ENCODE results near the gene MME. TPM values are rescaled to one million over a fixed set of nuclear protein-coding genes. Genes with fewer than 3 reads are reported as not detected.

MME gene
- polyA plus RNA-seq, 1 experiment = 61.7 TPM

- no peak for TF ChIP-seq CTCF (IDR thresholded peaks at IDR 0.05; ENCODE audit: low read depth, low read length)
- no peak for DNase-seq (ENCODE audit: low read depth, low spot score)
- Histone ChIP-seq H3K27me3 (ENCODE audit: control insufficient read depth, insufficient read depth, low read length) (no peaks in the 10 kb centered on the region), H3K9me3 (ENCODE audit: control insufficient read depth, insufficient read depth, low read length) (no peaks in the 10 kb centered on the region), H3K27ac (ENCODE audit: low read depth, low read length) (no peak overlapping the region), H3K4me3 (ENCODE audit: low read depth, low read length) (no peak overlapping the region)
- ChIA-PET POLR2A (no interaction called here), CTCF (no interaction called here)
Measured at GRCh38 chr3:155147588-155147987, 67.5 kb downstream of the MME start.

GRCh38 chr3:155149494-155149893 is 69.4 kb downstream of the MME start:
- no peak for TF ChIP-seq CTCF (IDR thresholded peaks at IDR 0.05; ENCODE audit: low read depth, low read length)
- POLR2A ChIA-PET = no interaction called here
- CTCF ChIA-PET = no interaction called here

GRCh38 chr3:155153242-155154186 is 73.4 kb downstream of the MME start:
- H3K27ac ChIP-seq (ENCODE audit: low read depth, low read length) = no peak overlapping the region
- ChIA-PET POLR2A (no interaction called here), CTCF (interaction anchor here (1.6 kb wide), 1 partner anchor 395 kb away, joined by 5 read pairs; no protein-coding TSS in a partner anchor)
- H3K9me3 ChIP-seq (ENCODE audit: control insufficient read depth, insufficient read depth, low read length) = no peaks in the 10 kb centered on the region
- H3K27me3 ChIP-seq (ENCODE audit: control insufficient read depth, insufficient read depth, low read length) = no peaks in the 10 kb centered on the region
- H3K4me3 ChIP-seq (ENCODE audit: low read depth, low read length) = no peak overlapping the region
- no peak for DNase-seq (ENCODE audit: low read depth, low spot score)
- no peak for TF ChIP-seq CTCF (IDR thresholded peaks at IDR 0.05; ENCODE audit: low read depth, low read length)

More at GRCh38 chr3:155149494-155149893, 69.4 kb downstream of the MME start:
- Histone ChIP-seq H3K27me3 (ENCODE audit: control insufficient read depth, insufficient read depth, low read length) (no peaks in the 10 kb centered on the region), H3K4me3 (ENCODE audit: low read depth, low read length) (no peak overlapping the region), H3K27ac (ENCODE audit: low read depth, low read length) (no peak overlapping the region), H3K9me3 (ENCODE audit: control insufficient read depth, insufficient read depth, low read length) (no peaks in the 10 kb centered on the region)
- DNase-seq (ENCODE audit: low read depth, low spot score) = no peak

DNA sequence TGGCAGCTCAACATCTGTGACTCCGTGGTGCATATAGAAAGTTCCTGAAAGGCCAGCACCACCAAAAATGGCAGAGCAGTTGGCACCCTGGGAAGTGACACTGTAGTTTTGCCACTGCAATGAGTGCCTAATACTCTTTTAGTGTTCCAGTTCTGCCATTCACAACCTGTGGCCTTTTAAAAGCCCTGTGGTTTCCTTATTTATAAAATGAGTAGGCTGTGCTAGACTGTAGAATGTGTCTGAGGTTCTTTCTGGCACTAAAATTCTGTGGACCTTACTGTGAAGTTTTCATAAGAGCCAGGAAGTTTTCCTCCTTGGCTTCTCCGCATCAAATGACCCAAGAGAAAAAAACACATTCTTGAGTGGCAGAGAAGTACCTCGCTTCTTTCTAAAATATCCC is 74.1 kb downstream of the MME start:
- ChIA-PET POLR2A (no interaction called here), CTCF (interaction anchor here (1.6 kb wide), 1 partner anchor 396 kb away, joined by 5 read pairs; no protein-coding TSS in a partner anchor)
- H3K27ac ChIP-seq (ENCODE audit: low read depth, low read length) = no peak overlapping the region
- no peak for DNase-seq (ENCODE audit: low read depth, low spot score)
- H3K4me3 ChIP-seq (ENCODE audit: low read depth, low read length) = no peak overlapping the region
- no peaks in the 10 kb centered on the region for H3K9me3 ChIP-seq (ENCODE audit: control insufficient read depth, insufficient read depth, low read length)
- no peaks in the 10 kb centered on the region for H3K27me3 ChIP-seq (ENCODE audit: control insufficient read depth, insufficient read depth, low read length)
- no peak for TF ChIP-seq CTCF (IDR thresholded peaks at IDR 0.05; ENCODE audit: low read depth, low read length)

GRCh38 chr3:155158346-155159037 is 78.4 kb downstream of the MME start:
- no peak for DNase-seq (ENCODE audit: low read depth, low spot score)
- POLR2A ChIA-PET = no interaction called here
- Histone ChIP-seq H3K4me3 (ENCODE audit: low read depth, low read length) (no peak overlapping the region), H3K9me3 (ENCODE audit: control insufficient read depth, insufficient read depth, low read length) (no peaks in the 10 kb centered on the region), H3K27ac (ENCODE audit: low read depth, low read length) (no peak overlapping the region), H3K27me3 (ENCODE audit: control insufficient read depth, insufficient read depth, low read length) (no peaks in the 10 kb centered on the region)
- CTCF ChIA-PET = interaction anchor here (0.6 to 0.7 kb wide), 2 partner anchors 29 to 401 kb away, joined by 3 read pairs; no protein-coding TSS in a partner anchor
- no peak for TF ChIP-seq CTCF (IDR thresholded peaks at IDR 0.05; ENCODE audit: low read depth, low read length)

Measured in AG04450 (cell line).